ENCODE measurements around the gene IFT27. TPM values are rescaled to one million over a fixed set of nuclear protein-coding genes. Genes with fewer than 3 reads are reported as not detected.

IFT27 gene
- total RNA-seq, 1 donor from 2014 or later, result 21.5 TPM

GRCh38 chr22:36741204-36741793 is 34.6 kb downstream of the IFT27 start:
- TF ChIP-seq, protein P1, sequence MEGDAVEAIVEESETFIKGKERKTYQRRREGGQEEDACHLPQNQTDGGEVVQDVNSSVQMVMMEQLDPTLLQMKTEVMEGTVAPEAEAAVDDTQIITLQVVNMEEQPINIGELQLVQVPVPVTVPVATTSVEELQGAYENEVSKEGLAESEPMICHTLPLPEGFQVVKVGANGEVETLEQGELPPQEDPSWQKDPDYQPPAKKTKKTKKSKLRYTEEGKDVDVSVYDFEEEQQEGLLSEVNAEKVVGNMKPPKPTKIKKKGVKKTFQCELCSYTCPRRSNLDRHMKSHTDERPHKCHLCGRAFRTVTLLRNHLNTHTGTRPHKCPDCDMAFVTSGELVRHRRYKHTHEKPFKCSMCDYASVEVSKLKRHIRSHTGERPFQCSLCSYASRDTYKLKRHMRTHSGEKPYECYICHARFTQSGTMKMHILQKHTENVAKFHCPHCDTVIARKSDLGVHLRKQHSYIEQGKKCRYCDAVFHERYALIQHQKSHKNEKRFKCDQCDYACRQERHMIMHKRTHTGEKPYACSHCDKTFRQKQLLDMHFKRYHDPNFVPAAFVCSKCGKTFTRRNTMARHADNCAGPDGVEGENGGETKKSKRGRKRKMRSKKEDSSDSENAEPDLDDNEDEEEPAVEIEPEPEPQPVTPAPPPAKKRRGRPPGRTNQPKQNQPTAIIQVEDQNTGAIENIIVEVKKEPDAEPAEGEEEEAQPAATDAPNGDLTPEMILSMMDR (IDR thresholded peaks at IDR 0.05), result no peak
- H3K27me3 ChIP-seq, result peaks cover 21% of the 10 kb centered on the region
- ATAC-seq, result no peak

GRCh38 chr22:36740716-36741115 is 35.2 kb downstream of the IFT27 start:
- Histone ChIP-seq H3K27ac (no peak overlapping the region), H3K9me3 (no peaks in the 10 kb centered on the region), H3K36me3 (no peaks in the 10 kb centered on the region), H3K4me1 (no peaks in the 10 kb centered on the region), H3K4me3 (no peak overlapping the region), H3K27me3 (peaks cover 20% of the 10 kb centered on the region)
- peak; percentile 12 for DNase-seq
- no peak for ATAC-seq
- intact Hi-C loops (cut with DNase I), result no loop called here
- TF ChIP-seq, protein P1 (IDR thresholded peaks at IDR 0.05), result no peak

More at GRCh38 chr22:36741204-36741793, 34.6 kb downstream of the IFT27 start:
- peak; percentile 19 for DNase-seq
- Histone ChIP-seq H3K27ac (no peak overlapping the region), H3K4me1 (no peaks in the 10 kb centered on the region), H3K4me3 (no peak overlapping the region), H3K9me3 (no peaks in the 10 kb centered on the region), H3K36me3 (no peaks in the 10 kb centered on the region)
- intact Hi-C loops (cut with DNase I), result no loop called here

- Histone ChIP-seq H3K9me3 (no peaks in the 10 kb centered on the region), H3K4me1 (no peaks in the 10 kb centered on the region), H3K4me3 (no peak overlapping the region), H3K27ac (no peak overlapping the region), H3K27me3 (peaks cover 12% of the 10 kb centered on the region), H3K36me3 (no peaks in the 10 kb centered on the region)
- intact Hi-C loops (cut with DNase I), result no loop called here
- TF ChIP-seq, protein P1 (IDR thresholded peaks at IDR 0.05), result no peak
- DNase-seq (no peak), ATAC-seq (no peak)
These were observed 36.7 kb downstream of the IFT27 start for GRCh38 chr22:36739185-36739584.

DNA sequence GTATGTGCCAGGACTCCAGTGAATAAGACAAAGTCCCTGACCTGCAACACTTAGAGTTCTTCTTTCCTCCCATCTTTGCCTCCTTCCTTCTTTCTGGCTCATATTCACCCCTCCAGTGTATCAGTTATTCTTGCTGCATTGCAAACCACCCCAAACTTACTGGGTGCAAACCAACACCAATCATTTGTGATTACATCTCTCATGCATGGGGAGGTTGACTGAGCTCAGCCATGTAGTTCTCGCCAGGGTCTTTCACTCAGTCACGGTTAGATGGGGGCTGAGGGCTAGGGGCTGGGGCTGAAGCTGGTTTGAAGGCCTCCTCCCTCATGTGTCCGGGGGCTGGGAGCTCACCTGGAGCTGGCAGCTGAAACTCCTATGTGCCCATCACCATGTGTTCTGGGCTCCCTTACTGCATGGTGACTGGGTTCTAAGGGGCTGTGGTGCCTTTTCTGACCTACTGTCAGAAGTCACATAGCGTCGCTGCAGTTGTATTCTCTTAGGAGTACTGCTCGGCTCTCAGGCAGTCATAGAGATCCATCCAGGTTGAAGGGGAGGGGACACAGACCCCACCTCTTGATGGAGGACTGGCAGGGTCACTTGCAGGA is 37.4 kb downstream of the IFT27 start:
- no peak overlapping the region for H3K4me3 ChIP-seq
- TF ChIP-seq, protein P1 (IDR thresholded peaks at IDR 0.05), result no peak
- no peak overlapping the region for H3K27ac ChIP-seq
- intact Hi-C loops (cut with DNase I), result no loop called here
- H3K27me3 ChIP-seq, result peaks cover 14% of the 10 kb centered on the region
- no peaks in the 10 kb centered on the region for H3K36me3 ChIP-seq
- no peaks in the 10 kb centered on the region for H3K9me3 ChIP-seq
- DNase-seq, result peak; percentile 36
- no peaks in the 10 kb centered on the region for H3K4me1 ChIP-seq
- ATAC-seq, result no peak

DNA sequence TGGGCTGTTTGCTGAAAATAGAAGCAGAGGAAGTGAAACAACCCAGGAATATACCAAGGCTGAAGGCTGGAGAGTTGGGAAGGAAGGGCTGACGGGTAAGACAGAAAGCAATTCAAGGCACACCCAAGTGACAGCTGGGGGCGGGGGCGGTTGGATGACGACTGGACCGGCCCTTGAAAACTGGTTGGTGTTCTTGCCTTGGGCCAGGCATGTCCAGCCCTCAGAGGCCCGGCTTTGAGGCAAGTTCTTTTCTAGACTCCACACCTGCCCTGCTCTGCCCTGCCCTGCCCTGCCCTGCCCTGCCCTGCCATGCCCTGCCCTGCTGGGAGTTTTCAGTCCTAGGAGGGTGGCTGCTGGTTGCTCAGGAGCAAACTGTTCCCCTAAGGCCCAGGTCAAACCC is 38.1 kb downstream of the IFT27 start:
- H3K9me3 ChIP-seq, result no peaks in the 10 kb centered on the region
- TF ChIP-seq, protein P1 (IDR thresholded peaks at IDR 0.05), result no peak
- peaks cover 17% of the 10 kb centered on the region for H3K27me3 ChIP-seq
- no peaks in the 10 kb centered on the region for H3K36me3 ChIP-seq
- peak; percentile 80 for DNase-seq
- peak; percentile 85 for ATAC-seq
- H3K27ac ChIP-seq, result no peak overlapping the region
- intact Hi-C loops (cut with DNase I), result no loop called here
- H3K4me1 ChIP-seq, result no peaks in the 10 kb centered on the region
- H3K4me3 ChIP-seq, result no peak overlapping the region

Data from upper lobe of right lung (tissue), 1 donor.